ENCODE results near the gene ERCC8.

Gene ERCC8

GRCh38 chr5:60918466-60918865 lies 26.4 kb downstream of the ERCC8 start:
- no peak for DNase-seq (ENCODE audit: low read depth)
- TF ChIP-seq CTCF (IDR thresholded peaks at IDR 0.05; ENCODE audit: insufficient read depth, low read depth, low read length, missing control alignments) = no peak
- H3K4me3 ChIP-seq (ENCODE audit: low read length) = no peak overlapping the region

GRCh38 chr5:60916646-60917045 lies 28.2 kb downstream of the ERCC8 start:
- no peak for TF ChIP-seq CTCF (IDR thresholded peaks at IDR 0.05; ENCODE audit: insufficient read depth, low read depth, low read length, missing control alignments)
- DNase-seq (ENCODE audit: low read depth) = peak; percentile 28
- no peak overlapping the region for H3K4me3 ChIP-seq (ENCODE audit: low read length)

- no peak for DNase-seq (ENCODE audit: low read depth)
- TF ChIP-seq CTCF (IDR thresholded peaks at IDR 0.05; ENCODE audit: insufficient read depth, low read depth, low read length, missing control alignments) = no peak
- no peak overlapping the region for H3K4me3 ChIP-seq (ENCODE audit: low read length)
These were observed 41.5 kb downstream of the ERCC8 start for GRCh38 chr5:60903356-60903755.

GRCh38 chr5:60896991-60897390 lies 47.9 kb downstream of the ERCC8 start:
- no peak overlapping the region for H3K4me3 ChIP-seq (ENCODE audit: low read length)
- DNase-seq (ENCODE audit: low read depth) = no peak
- no peak for TF ChIP-seq CTCF (IDR thresholded peaks at IDR 0.05; ENCODE audit: insufficient read depth, low read depth, low read length, missing control alignments)

- TF ChIP-seq CTCF (IDR thresholded peaks at IDR 0.05; ENCODE audit: insufficient read depth, low read depth, low read length, missing control alignments) = no peak
- no peak for DNase-seq (ENCODE audit: low read depth)
- H3K4me3 ChIP-seq (ENCODE audit: low read length) = no peak overlapping the region
These were observed 51.3 kb downstream of the ERCC8 start for GRCh38 chr5:60893521-60893920.

- no peak for TF ChIP-seq CTCF (IDR thresholded peaks at IDR 0.05; ENCODE audit: insufficient read depth, low read depth, low read length, missing control alignments)
- no peak for DNase-seq (ENCODE audit: low read depth)
- H3K4me3 ChIP-seq (ENCODE audit: low read length) = no peak overlapping the region
These were observed 53.2 kb downstream of the ERCC8 start for GRCh38 chr5:60891667-60892066.

- TF ChIP-seq CTCF (IDR thresholded peaks at IDR 0.05; ENCODE audit: insufficient read depth, low read depth, low read length, missing control alignments) = no peak
- H3K4me3 ChIP-seq (ENCODE audit: low read length) = no peak overlapping the region
- DNase-seq (ENCODE audit: low read depth) = no peak
These were observed 56.4 kb downstream of the ERCC8 start for GRCh38 chr5:60888359-60889061.
